IPS-18c (cell line): Measurements from ENCODE around the gene C19orf44.
"Not testable (repeated sequence)": the region's sequence is repeated elsewhere in the genome, so short reads cannot be mapped to it uniquely, and the experiment has no call there.

ENCODE experiments used
- H3K4me3 ChIP-seq: 2 replicates; pipeline ENCODE4 v1.7.0; 2013; ENCODE audit warnings: low read depth, mild to moderate bottlenecking, low read length, moderate library complexity; ENCODE audit not compliant: insufficient read depth
- H3K9me3 ChIP-seq: one replicate; pipeline ENCODE4 v1.6.1; 2013; ENCODE audit warnings: mild to moderate bottlenecking, low read length, moderate library complexity; ENCODE audit not compliant: control insufficient read depth, insufficient read depth

Gene C19orf44

GRCh38 chr19:16463341-16463990 lies 32.7 kb upstream of the C19orf44 start:
- Histone ChIP-seq H3K4me3 (no peak overlapping the region), H3K9me3 (no peaks in the 10 kb centered on the region)

DNA sequence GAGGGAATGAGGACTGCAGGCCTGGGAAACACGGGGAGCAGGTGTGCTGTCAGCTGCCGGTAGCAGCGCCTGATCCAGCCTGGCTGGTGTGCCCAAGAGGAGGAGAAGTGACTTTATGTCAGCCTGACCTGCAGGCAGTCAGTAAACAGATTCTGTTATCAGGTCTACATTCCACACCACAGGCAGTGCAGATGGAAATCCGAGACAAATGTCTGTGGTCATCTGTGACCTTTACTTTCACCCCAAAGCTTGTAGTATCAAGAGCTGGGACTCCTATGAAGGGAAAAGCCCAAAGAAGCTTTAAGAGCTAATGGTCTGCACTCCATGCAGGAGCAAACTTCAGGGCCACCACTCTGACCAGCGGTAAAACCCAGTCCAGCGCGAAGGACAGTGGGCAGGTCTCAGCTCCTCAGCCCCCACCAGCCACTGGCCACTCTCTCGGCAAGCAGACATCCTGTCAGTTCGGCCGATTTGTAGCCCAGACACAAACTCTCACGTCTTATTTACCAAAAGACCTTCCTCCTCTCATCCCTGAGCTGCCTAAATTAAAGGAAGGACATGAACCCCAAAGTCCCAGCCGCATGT lies 32.1 kb upstream of the C19orf44 start:
- no peaks in the 10 kb centered on the region for H3K9me3 ChIP-seq
- no peak overlapping the region for H3K4me3 ChIP-seq

DNA sequence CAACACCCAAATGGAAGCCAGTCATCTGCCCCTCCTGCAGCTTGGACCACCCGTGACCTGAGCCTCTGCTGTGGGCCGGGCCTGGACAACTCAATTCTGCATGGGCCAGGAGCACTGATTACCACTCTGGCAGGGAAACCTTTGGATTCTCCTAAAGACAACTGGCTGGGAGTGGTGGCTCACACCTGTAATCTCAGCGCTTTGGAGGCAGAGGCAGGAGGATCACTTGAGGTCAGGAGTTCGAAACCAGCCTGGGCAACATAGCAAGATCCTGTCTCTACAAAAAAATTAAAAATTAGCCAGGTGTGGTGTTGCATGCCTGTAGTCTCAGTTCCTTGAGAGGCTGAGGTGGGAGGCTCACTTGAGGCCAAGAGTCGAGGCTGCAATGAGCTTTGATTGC lies 31.0 kb upstream of the C19orf44 start:
- Histone ChIP-seq H3K9me3 (no peaks in the 10 kb centered on the region), H3K4me3 (no peak overlapping the region)

GRCh38 chr19:16466802-16467427 lies 29.3 kb upstream of the C19orf44 start:
- not testable (repeated sequence) for H3K9me3 ChIP-seq, H3K4me3 ChIP-seq

DNA sequence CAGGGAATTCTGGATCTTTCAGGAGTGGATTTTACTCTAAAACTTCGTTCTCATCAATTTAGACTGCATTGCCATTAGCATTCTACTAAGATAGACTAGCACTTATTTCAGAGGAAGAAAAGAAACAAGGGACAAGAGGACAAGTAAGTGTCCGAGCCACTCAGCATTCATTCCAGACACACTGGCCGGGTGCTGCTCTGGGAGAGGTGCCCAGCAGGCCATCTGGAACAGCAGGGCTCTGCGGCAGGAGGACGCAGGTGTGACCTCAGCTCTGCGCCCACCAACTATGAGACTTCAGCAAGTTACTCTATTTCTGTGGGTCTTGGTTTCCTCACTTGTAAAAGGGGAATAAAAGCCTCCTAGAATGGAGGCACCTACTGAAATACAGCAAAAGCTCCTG lies 28.6 kb upstream of the C19orf44 start:
- Histone ChIP-seq H3K4me3 (no peak overlapping the region), H3K9me3 (no peaks in the 10 kb centered on the region)

GRCh38 chr19:16470541-16470910 lies 25.7 kb upstream of the C19orf44 start:
- Histone ChIP-seq H3K9me3 (no peaks in the 10 kb centered on the region), H3K4me3 (peak overlapping the region; percentile 77)

GRCh38 chr19:16470911-16471811 lies 25.0 kb upstream of the C19orf44 start:
- Histone ChIP-seq H3K4me3 (peak overlapping the region; percentile 77), H3K9me3 (no peaks in the 10 kb centered on the region)

DNA sequence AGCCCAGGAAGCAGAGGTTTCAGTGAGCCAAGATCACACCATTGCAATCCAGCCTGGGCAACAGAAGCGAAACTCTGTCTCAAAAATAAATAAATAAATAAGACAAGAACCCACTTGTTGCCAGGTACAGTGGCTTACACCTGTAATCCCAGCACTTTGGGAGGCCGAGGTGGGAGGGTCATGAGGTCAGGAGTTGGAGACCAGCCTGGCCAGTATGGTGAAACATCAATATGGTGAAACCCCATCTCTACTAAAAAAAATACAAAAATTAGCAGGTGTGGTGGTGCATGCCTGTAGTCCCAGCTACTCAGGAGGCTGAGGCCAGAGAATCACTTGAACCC lies 23.7 kb upstream of the C19orf44 start:
- not testable (repeated sequence) for H3K9me3 ChIP-seq
- peak overlapping the region; percentile 72 for H3K4me3 ChIP-seq

- H3K4me3 ChIP-seq: no peak overlapping the region
- no peaks in the 10 kb centered on the region for H3K9me3 ChIP-seq
These were observed 23.2 kb upstream of the C19orf44 start for GRCh38 chr19:16472992-16473391.

DNA sequence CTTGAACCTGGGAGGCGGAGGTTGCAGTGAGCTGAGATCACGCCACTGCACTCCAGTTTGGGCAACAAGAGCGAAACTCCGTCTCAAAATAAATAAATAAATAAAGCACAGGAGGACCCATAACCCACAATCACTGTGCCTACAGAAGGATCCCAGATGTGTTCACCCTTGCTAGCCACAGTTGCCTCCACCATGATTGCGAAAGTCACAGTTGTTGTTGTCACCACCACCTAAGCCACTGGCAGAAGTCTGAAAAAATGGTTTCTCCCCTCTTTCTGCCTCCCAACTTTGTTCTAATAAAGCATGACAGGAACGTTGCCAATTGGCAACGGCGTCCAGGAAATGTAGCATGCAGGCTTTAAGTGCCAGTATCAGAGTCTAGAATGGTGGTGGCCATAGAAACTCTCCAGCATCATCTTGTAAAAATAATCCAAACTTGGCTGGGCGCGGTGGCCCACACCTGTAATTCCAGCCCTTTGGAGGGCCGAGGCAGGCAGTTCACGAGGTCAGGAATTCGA lies 22.3 kb upstream of the C19orf44 start:
- no peaks in the 10 kb centered on the region for H3K9me3 ChIP-seq
- H3K4me3 ChIP-seq: no peak overlapping the region

DNA sequence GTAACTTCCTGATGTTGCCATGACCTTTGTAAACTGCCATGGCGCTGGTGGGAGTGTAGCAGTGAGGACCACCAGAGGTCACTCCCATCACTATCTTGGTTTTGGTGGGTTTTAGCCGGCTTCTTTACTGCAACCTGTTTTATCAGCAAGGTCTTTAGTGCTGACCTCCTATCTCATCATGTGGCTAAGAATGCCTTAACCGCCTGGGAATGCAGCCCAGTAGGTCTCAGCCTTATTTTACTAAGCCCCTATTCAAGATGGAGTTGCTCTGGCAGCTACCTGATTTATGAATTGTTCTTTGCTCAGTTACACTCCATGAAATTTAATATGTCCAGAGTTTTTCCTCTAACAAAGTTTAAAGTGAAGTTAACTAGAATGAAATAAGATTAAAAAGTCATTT lies 19.8 kb upstream of the C19orf44 start:
- H3K9me3 ChIP-seq: no peaks in the 10 kb centered on the region
- no peak overlapping the region for H3K4me3 ChIP-seq

- Histone ChIP-seq H3K9me3 (no peaks in the 10 kb centered on the region), H3K4me3 (no peak overlapping the region)
These were observed 18.9 kb upstream of the C19orf44 start for GRCh38 chr19:16477311-16477710.

GRCh38 chr19:16482745-16483144 lies 13.4 kb upstream of the C19orf44 start:
- Histone ChIP-seq H3K9me3 (no peaks in the 10 kb centered on the region), H3K4me3 (no peak overlapping the region)

DNA sequence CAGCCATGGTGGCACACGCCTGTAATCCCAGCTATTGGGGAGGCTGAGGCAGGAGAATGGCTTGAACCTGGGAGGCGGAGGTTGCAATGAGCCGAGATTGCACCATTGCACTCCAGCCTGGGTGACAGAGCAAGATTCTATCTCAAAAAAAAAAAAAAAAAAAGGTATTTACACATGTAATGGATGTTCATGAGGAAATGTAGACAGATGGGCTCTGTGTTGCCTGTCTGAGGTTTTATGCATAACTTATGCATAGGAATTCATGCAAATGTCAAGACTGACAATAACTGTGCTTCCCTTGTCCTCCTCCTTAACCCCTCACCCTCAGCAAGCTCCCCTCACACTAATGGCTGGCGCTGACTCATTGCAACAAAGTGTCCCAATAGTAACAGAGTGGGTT lies 9.7 kb upstream of the C19orf44 start:
- not testable (repeated sequence) for H3K9me3 ChIP-seq, H3K4me3 ChIP-seq

- Histone ChIP-seq H3K4me3 (peak overlapping the region; percentile 84), H3K9me3 (peaks cover 2% of the 10 kb centered on the region)
These were observed 404 bp downstream of the C19orf44 start for GRCh38 chr19:16496613-16496983.

GRCh38 chr19:16497042-16497441 lies 848 bp downstream of the C19orf44 start:
- peaks cover 2% of the 10 kb centered on the region for H3K9me3 ChIP-seq
- peak overlapping the region; percentile 84; the same call in 1 of the 2 replicates for H3K4me3 ChIP-seq

DNA sequence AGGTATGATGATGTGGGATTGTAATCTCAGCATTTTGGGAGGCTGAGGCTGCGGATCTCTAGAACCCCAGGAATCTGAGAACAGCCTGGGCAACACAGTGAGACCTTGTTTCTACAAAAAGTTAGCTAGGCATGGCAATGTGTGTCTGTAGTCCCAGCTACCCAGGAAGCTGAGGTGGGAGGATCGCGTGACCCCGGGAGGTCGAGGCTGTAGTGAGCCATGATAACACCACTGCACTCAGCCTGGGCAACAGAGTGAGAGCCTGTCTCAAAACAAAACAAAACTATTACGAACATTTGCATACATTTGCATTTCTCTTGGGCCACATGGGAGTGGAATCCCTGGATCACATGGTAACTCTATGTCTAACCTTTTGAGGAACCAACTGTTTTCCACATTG lies 1.6 kb downstream of the C19orf44 start:
- H3K9me3 ChIP-seq: peaks cover 2% of the 10 kb centered on the region
- no peak overlapping the region for H3K4me3 ChIP-seq

DNA sequence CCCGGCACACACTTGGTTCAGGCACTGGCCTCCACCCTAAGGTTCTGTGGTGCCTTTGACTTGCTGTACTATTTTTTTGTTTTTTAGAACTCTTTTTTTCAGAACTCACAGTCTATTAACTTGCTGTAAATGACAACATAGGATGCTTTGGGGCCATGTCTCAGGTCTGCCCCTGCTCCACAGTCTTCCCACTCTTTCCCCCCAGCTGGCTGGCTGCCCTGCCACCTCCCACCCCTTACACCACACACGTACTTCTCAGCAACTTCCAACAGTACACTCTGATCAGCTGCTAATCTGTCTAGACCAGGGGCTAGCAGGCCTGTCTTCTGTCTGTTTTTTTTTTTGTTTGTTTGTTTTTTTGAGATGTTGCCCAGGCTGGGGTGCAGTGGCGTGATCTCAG lies 8.1 kb downstream of the C19orf44 start:
- Histone ChIP-seq H3K4me3 (no peak overlapping the region), H3K9me3 (no peaks in the 10 kb centered on the region)
